ENCODE measurements around the gene PAQR8. TPM values are rescaled to one million over a fixed set of nuclear protein-coding genes. Genes with fewer than 3 reads are reported as not detected.

PAQR8 gene
- polyA plus RNA-seq, 3 donors: 25.7 to 31.3 (median 29.3) TPM

DNA sequence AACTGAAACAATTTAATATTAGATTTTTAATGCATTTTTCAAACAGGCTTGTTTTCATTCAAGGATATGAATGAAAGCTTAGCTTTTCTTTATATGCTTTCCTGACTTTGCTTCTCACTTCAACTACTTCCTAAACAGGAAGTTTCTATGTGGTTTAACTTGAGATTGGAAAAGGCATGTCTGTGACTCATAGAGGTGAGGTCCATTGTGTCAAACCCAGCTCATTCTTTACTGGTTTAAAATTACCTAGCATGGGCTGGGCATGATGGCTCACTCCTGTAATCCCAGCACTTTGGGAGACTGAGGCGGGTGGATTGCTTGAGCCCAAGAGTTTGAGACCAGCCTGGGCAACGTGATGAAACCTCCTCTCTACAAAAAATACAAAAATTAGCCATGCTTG lies 92.6 kb downstream of the PAQR8 start:
- no peak for DNase-seq (ENCODE audit: low read depth in 3 of 3, low spot score in 2 of 3)

DNA sequence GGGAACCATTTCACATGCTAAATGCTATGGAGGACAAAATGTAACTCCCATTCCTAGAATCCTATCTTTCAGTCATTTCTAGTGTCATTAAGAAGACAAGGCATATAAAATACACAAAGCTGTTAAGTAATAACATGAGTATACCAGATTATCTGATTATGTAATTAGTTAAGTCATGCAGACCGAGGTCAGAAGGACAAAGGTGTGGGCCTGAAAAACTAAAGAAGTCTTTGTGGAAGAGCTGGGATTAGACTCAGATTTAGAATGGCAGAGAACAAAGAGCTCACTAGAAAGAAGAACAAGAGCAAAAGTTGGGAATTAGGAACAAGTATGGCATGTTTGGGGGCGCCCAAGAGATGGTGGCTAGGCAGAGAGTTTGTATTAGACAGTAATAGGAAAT lies 95.1 kb downstream of the PAQR8 start:
- DNase-seq (ENCODE audit: low read depth in 3 of 3, low spot score in 2 of 3): no peak

Other genes starting within 250 kb of the PAQR8 start
- gene IL17A, start 175.8 kb upstream of the PAQR8 start, polyA plus RNA-seq (ENCODE audit: insufficient read length in 3 of 3): not detected
- under 1 TPM; 0.28 to 0.33 (median 0.32) TPM for gene IL17F, start 117.7 kb upstream of the PAQR8 start, polyA plus RNA-seq (ENCODE audit: insufficient read length in 3 of 3)
- 100 to 1,000 TPM; 137 to 154 (median 146) TPM for gene MCM3, start 77.4 kb upstream of the PAQR8 start, polyA plus RNA-seq (ENCODE audit: insufficient read length in 3 of 3)
- 10 to 100 TPM; 56.8 to 62.5 (median 60.2) TPM for gene EFHC1, start 58.2 kb downstream of the PAQR8 start, polyA plus RNA-seq (ENCODE audit: insufficient read length in 3 of 3)
- gene TRAM2, start 214.9 kb downstream of the PAQR8 start, polyA plus RNA-seq (ENCODE audit: insufficient read length in 3 of 3): 10 to 100 TPM; 41.7 to 47.6 (median 46.8) TPM